Stimulated activated memory B cell treated with anti-CD40 and anti-IgM and Interleukin-4, amounts not matched to agents 10 μg/mL and 1 μg/mL and 100 μg/mL, for 72 hours (primary cell): ENCODE results near the gene ATN1.
"Not testable (repeated sequence)": the region's sequence is repeated elsewhere in the genome, so short reads cannot be mapped to it uniquely, and the experiment has no call there.

Experiments used
- ATAC-seq: fragments of 150-1000 bp; cut with Tn5 transposase; 2 replicates; pipeline ENCODE4 v1.10.0; 2021
- H3K27ac Mint-ChIP-seq: one replicate; pipeline ENCODE4 v1.8.0; 2022; ENCODE audit warnings: mild to moderate bottlenecking, mixed read lengths
- H3K27me3 Mint-ChIP-seq: one replicate; pipeline ENCODE4 v1.8.0; 2022; ENCODE audit warnings: mixed read lengths
- H3K36me3 Mint-ChIP-seq: one replicate; pipeline ENCODE4 v1.8.0; 2022; ENCODE audit warnings: mixed read lengths
- H3K4me1 Mint-ChIP-seq: one replicate; pipeline ENCODE4 v1.8.0; 2022; ENCODE audit warnings: mixed read lengths
- H3K4me3 Mint-ChIP-seq: one replicate; pipeline ENCODE4 v1.8.0; 2022; ENCODE audit warnings: mild to moderate bottlenecking, moderate library complexity, mixed read lengths
- H3K9me3 Mint-ChIP-seq: one replicate; pipeline ENCODE4 v1.8.0; 2022; ENCODE audit warnings: mixed read lengths

Gene ATN1, protein sequence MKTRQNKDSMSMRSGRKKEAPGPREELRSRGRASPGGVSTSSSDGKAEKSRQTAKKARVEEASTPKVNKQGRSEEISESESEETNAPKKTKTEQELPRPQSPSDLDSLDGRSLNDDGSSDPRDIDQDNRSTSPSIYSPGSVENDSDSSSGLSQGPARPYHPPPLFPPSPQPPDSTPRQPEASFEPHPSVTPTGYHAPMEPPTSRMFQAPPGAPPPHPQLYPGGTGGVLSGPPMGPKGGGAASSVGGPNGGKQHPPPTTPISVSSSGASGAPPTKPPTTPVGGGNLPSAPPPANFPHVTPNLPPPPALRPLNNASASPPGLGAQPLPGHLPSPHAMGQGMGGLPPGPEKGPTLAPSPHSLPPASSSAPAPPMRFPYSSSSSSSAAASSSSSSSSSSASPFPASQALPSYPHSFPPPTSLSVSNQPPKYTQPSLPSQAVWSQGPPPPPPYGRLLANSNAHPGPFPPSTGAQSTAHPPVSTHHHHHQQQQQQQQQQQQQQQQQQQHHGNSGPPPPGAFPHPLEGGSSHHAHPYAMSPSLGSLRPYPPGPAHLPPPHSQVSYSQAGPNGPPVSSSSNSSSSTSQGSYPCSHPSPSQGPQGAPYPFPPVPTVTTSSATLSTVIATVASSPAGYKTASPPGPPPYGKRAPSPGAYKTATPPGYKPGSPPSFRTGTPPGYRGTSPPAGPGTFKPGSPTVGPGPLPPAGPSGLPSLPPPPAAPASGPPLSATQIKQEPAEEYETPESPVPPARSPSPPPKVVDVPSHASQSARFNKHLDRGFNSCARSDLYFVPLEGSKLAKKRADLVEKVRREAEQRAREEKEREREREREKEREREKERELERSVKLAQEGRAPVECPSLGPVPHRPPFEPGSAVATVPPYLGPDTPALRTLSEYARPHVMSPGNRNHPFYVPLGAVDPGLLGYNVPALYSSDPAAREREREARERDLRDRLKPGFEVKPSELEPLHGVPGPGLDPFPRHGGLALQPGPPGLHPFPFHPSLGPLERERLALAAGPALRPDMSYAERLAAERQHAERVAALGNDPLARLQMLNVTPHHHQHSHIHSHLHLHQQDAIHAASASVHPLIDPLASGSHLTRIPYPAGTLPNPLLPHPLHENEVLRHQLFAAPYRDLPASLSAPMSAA (N-terminal part only)

DNA sequence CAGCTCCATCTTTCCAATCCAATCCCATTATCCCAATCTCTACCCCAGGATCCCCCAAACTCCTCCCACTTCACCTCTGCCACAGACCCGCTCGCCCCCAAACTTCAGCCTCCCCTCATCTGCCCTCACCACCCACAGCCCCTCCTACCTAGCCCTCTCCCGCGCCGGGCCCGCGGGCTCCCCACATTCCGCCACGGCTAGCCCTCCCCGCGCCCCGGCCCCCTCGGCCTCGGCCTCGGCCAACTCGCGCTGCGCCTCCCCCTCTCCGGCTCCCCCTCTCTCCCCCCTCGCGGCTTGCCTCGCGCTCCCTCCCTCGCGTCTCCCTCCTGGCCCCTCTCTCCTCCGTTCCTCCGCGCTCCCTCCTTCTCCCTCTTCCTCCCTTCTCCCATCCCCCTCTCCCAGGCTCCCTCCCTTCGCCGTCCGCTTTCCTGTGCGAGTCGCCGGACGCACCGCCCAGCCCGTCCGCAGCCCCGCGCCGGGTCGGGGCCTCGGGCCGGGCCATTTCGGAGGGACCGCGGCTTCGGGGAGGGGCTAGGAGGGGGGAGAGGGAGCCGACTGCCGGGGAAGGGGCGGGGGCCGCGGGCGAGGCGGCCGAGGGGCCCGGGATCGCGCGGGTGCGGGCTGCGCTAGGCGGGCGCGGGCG is at the start of gene ATN1:
Gene ATN1 (plus strand): TSS at position 581 of the 643 bp plus-strand sequence. CDS start 6,043 bp downstream, outside the sequence.
- Mint-ChIP-seq H3K36me3 (peaks cover 5% of the 10 kb centered on the region), H3K4me3 (peak within 1 kb of the TSS; percentile 91), H3K27me3 (no peaks in the 10 kb centered on the region), H3K27ac (peak within 1 kb of the TSS; percentile 92), H3K9me3 (no peaks in the 10 kb centered on the region), H3K4me1 (peaks cover 74% of the 10 kb centered on the region)
- ATAC-seq: peak; percentile 64

DNA sequence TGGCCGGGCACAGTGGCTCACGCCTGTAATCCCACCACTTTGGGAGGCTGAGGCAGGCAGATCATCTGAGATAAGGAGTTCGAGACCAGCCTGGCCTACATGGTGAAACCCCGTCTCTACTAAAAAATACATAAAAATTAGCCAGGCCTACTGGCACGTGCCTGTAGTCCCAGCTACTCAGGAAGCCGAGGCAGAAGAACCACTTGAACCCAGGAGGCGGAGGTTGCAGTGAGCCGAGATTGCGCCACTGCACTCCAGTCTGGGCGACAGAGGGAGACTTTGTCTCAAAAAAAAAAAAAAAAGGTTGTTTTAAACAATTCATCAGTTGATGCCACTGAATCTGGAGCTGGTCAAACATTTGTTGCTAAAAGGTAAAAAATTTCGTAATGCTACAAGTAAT is 47.9 kb upstream of the ATN1 start:
- peaks cover 18% of the 10 kb centered on the region for H3K36me3 Mint-ChIP-seq
- not testable (repeated sequence) for H3K27ac Mint-ChIP-seq, H3K9me3 Mint-ChIP-seq, H3K4me1 Mint-ChIP-seq, H3K4me3 Mint-ChIP-seq, ATAC-seq, H3K27me3 Mint-ChIP-seq

DNA sequence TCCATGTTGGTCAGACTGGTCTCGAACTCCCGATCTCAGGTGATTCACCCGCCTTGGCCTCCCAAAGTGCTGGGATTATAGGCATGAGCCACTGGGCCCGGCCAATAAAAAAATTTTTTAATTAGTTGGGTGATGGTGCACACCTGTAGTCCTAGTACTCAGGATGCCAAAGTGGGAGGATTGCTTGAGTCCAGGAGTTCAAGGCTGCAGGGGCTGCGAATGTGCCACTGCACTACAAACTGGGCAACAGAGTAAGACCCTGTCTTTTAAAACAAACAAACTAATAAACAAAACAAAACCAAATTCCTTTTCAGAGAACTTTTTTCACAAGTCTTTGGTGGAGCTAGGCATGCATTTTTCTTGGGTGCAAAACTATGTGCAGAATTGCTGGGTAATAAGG is 44.5 kb upstream of the ATN1 start:
- Mint-ChIP-seq H3K27me3 (no peaks in the 10 kb centered on the region), H3K36me3 (no peaks in the 10 kb centered on the region)

DNA sequence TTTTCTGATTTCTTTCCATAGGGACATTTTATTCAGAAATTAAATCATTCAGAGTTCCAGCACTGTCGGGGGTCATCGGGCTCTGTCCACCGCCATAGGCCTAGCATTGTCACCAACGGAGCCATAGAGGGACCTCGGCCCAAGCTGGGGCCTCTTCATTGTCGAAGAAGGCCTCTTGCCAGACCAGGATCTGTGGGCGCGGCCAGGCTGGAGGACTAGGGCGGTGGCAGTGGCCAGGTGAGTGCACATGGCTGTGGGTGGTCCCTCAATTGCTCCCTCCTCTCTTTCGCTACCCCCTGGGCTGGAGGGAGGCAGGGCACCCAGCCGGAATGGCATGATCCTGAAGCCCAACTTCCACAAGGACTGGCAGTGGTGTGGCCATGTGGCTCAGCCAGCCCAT is 44.1 kb upstream of the ATN1 start:
- no peak overlapping the region for H3K27ac Mint-ChIP-seq
- no peaks in the 10 kb centered on the region for H3K9me3 Mint-ChIP-seq
- no peaks in the 10 kb centered on the region for H3K36me3 Mint-ChIP-seq
- H3K27me3 Mint-ChIP-seq: no peaks in the 10 kb centered on the region
- no peak for ATAC-seq
- no peak overlapping the region for H3K4me3 Mint-ChIP-seq
- no peaks in the 10 kb centered on the region for H3K4me1 Mint-ChIP-seq

More for the DNA sequence above, 44.5 kb upstream of the ATN1 start:
- Mint-ChIP-seq H3K9me3 (no peaks in the 10 kb centered on the region), H3K4me3 (no peak overlapping the region), H3K4me1 (no peaks in the 10 kb centered on the region), H3K27ac (no peak overlapping the region)
- ATAC-seq: no peak

DNA sequence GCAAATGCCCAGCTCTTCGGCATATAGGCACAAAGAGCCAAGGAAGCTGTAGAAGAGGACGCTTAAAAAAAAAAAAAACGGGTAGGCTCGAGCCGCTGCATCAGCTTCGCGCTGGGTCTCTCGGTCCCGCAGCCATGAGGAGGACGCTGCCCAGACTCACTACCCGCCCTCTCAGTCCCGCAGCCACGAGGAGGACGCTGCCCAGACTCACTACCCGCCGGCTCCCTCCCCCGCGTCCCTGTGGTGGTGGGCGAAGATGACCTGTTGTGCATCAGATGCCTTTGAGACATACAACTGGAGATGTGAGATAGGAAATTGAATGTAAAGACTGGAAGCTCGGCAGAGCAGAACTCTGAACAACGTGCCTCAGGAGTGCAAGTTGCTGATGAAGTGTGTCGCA is 43.2 kb upstream of the ATN1 start:
- H3K4me3 Mint-ChIP-seq: no peak overlapping the region

DNA sequence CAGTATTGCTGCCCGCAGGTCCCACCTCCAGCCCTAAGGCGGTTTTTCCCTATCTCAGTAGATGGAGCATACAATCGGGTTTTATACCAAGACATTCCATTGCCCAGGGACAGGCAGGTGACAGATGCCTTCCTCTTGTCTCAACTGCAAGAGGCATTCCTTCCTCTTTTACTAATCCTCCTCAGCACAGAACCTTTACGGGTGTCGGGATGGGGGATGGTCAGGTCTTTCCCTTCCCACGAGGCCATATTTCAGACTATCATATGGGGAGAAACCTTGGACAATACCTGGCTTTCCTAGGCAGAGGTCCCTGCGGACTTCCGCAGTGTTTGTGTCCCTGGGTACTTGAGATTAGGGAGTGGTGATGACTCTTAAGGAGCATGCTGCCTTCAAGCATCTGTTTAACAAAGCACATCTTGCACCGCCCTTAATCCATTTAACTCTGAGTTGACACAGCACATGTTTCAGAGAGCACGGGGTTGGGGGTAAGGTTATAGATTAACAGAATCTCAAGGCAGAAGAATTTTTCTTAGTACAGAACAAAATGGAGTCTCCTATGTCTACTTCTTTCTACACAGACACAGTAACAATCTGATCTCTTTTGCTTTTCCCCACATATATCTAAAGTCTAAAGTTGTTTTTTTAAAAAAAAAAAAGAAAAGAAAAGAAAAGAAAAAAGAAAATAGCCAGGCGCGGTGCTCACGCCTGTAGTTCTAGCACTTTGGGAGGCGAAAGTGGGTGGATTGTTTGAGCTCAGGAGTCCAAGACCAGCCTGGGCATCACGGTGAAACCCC is 41.4 kb upstream of the ATN1 start:
- not testable (repeated sequence) for H3K27ac Mint-ChIP-seq, H3K27me3 Mint-ChIP-seq
- H3K4me1 Mint-ChIP-seq: peaks cover 11% of the 10 kb centered on the region

More for the DNA sequence above, 43.2 kb upstream of the ATN1 start:
- no peaks in the 10 kb centered on the region for H3K4me1 Mint-ChIP-seq
- ATAC-seq: no peak
- no peak overlapping the region for H3K27ac Mint-ChIP-seq
- H3K36me3 Mint-ChIP-seq: no peaks in the 10 kb centered on the region
- no peaks in the 10 kb centered on the region for H3K9me3 Mint-ChIP-seq
- no peaks in the 10 kb centered on the region for H3K27me3 Mint-ChIP-seq

DNA sequence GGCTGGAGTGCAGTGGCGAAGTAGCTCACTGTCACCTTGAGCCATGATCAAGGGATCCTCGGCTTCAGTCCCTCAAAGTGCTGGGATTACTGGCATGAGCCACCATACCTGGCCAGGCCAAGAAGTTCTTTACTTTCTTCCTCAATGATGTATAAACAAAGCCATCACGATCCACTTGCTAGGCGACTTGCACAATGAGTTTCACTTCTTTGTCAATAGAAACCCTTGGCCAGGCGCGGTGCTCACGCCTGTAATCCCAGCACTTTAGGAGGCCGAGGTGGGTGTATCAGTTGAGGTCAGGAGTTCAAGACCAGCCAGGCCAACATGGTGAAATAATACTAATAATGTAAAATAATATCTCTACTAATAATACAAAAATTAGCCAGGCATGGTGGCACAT is 40.3 kb upstream of the ATN1 start:
- H3K4me3 Mint-ChIP-seq: no peak overlapping the region
- peaks cover 16% of the 10 kb centered on the region for H3K4me1 Mint-ChIP-seq
- no peaks in the 10 kb centered on the region for H3K36me3 Mint-ChIP-seq
- no peak overlapping the region for H3K27ac Mint-ChIP-seq
- no peaks in the 10 kb centered on the region for H3K9me3 Mint-ChIP-seq
- ATAC-seq: no peak
- H3K27me3 Mint-ChIP-seq: no peaks in the 10 kb centered on the region

More for the DNA sequence above, 41.4 kb upstream of the ATN1 start:
- H3K4me3 Mint-ChIP-seq, H3K9me3 Mint-ChIP-seq, ATAC-seq, H3K36me3 Mint-ChIP-seq: not testable (repeated sequence)

DNA sequence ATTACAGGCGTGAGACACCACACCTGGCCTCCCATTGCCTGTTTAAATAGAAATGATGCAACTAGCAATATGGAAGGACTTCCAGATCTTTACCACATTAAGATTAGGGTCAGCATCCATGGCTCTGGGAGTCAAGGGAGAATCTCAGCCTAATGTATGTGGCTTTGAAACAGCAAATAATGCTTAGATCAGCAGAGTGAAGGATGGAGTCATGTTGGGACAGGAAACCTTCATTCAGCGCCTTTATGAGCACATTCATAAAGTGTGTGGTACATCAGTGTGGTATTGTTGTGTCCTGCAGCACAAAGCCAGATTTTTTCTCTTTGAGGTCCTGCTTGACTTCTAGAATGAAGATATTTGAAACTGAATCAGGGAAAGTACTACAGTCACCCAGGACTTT is 39.4 kb upstream of the ATN1 start:
- Mint-ChIP-seq H3K27me3 (no peaks in the 10 kb centered on the region), H3K27ac (no peak overlapping the region), H3K4me1 (peaks cover 16% of the 10 kb centered on the region), H3K36me3 (no peaks in the 10 kb centered on the region), H3K9me3 (no peaks in the 10 kb centered on the region), H3K4me3 (no peak overlapping the region)
- ATAC-seq: no peak

DNA sequence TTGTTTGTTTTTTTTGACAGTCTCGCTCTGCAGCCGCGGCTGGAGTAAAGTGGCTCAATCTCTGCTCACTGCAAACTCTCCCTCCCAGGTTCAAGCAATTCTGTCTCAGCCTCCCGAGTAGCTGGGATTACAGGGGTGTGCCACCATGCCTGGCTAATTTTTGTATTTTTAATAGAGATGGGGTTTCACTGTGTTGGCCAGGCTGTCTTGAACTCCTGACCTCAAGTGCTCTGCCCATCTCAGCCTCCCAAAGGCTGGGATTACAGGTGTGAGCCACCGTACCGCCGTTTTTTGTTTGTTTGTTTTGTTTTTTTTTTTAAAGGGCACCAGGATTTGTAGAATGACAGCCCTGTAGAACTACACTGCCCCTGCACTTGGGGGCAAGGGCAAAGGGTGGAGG is 39.0 kb upstream of the ATN1 start:
- H3K4me3 Mint-ChIP-seq, ATAC-seq, H3K27me3 Mint-ChIP-seq, H3K36me3 Mint-ChIP-seq, H3K9me3 Mint-ChIP-seq, H3K27ac Mint-ChIP-seq: not testable (repeated sequence)
- peaks cover 16% of the 10 kb centered on the region for H3K4me1 Mint-ChIP-seq

DNA sequence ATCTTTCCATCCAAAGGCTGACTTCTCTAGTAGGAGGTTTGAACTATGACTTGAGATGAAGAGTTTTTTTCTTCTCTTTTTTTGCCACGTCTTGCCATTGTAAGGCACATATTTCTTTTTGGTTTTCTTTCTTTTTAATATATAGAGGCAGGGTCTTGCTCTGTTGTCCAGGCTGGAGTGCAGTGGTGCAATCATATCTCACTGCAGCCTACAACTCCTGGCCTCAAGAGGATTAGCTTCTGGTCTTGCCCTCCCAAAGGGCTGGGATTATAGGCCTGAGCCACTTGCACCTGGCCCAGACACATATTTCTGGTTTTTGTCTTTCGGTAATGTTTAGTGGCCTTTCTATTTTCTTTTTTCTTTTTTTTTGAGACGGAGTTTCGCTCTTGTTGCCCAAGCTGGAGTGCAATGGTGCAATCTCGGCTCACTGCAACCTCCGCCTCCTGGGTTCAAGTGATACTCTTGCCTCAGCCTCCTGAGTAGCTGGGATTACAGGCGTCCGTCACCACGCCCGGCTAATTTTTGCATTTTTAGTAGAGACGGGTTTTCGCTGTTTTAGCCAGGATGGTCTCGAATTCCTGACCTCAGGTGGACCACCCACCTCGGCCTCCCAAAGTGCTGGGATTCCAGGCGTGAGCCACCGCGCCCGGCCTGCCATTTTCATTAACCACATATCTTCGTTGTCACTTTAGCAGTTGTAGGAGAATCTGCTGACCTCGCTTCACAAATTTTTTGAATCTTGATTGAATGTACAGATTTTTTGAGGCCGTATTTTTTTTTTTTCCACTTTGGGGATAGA is 37.8 kb upstream of the ATN1 start:
- peaks cover 16% of the 10 kb centered on the region for H3K4me1 Mint-ChIP-seq
- ATAC-seq, H3K36me3 Mint-ChIP-seq, H3K9me3 Mint-ChIP-seq, H3K27me3 Mint-ChIP-seq: not testable (repeated sequence)
- H3K27ac Mint-ChIP-seq: peak overlapping the region; percentile 93
- peak overlapping the region; percentile 84 for H3K4me3 Mint-ChIP-seq

DNA sequence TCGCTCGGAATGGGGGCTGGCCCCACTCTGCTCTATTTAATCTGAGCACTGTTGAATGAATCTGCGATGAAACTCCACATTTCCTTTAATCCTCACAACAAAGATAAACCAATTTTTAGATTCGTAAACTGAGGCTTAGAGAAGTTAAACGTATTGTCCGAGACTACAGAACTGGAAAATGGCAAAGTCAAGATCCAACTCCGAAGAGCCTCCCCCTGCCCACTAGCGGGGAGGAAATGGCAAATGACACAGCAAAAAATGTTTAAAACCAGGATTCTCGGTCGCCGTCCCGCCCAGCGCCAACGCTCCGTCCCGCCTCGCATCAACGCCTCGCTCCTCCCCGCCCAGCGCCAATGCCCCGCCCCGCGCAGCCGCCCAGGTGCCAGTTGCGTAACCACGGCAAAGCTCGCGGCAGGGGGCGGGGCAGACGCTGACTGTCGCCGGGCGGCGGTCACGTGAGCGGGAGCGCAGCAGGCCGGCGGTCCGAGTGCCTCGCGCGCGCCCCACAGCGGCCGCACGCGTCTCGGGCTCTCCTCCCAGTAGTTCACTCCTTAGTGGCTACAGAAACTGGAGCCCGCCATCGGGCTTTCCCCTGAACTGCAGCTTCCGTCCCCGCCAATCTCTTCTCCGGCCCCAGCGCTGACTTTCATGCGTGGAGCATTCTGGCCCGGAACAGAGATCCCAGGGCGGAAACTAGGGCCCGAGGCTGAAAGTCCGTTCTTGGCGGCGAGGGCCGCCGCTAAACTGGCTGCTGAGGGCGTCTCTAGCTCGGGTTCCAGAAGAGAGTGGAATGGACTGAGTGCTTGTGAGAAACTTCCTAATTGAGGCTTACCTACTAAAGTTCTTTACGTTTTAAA is 36.7 kb upstream of the ATN1 start:
- H3K27ac Mint-ChIP-seq: peak overlapping the region; percentile 93
- H3K36me3 Mint-ChIP-seq: no peaks in the 10 kb centered on the region
- no peaks in the 10 kb centered on the region for H3K27me3 Mint-ChIP-seq
- H3K9me3 Mint-ChIP-seq: no peaks in the 10 kb centered on the region
- peak overlapping the region; percentile 84 for H3K4me3 Mint-ChIP-seq
- H3K4me1 Mint-ChIP-seq: peaks cover 16% of the 10 kb centered on the region
- ATAC-seq: peak; percentile 98

DNA sequence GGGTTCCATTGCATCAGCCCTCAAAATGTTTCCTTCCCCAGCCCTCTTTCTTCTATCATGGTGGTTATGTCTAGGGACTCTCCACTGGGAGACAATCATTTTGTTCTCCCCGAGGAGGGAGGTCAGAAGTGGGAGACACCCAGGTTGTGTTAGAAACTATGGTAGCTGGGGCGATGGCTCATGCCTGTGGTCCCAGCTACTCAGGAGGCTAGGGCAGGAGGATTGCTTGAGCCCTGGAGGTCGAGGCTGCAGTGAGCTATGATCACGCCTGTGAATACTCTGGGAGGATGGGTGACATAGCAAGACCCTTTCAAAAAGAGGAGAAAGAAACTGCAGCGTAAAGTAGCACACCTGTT is 36.1 kb upstream of the ATN1 start:
- H3K27ac Mint-ChIP-seq: peak overlapping the region; percentile 93
- no peak for ATAC-seq

DNA sequence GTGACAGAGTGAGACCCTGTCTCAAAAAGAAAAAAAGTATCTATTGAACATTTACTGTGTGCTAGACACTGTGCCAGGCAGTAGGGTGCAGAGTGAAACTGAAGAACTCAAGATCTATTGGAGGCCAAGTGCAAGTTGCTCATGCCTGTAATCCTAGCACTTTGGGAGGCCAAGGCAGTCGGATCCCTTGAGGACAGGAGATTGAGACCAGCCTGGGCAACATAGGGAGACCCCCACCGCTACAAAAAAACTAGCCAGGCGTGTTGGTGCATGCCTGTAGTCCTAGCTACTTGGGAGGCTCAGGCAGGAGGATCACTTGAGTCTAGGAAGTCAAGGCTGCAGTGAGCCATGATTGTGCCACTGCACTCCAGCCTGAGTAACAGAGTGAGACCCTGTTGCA is 35.1 kb upstream of the ATN1 start:
- not testable (repeated sequence) for ATAC-seq, H3K9me3 Mint-ChIP-seq, H3K36me3 Mint-ChIP-seq, H3K27me3 Mint-ChIP-seq, H3K4me3 Mint-ChIP-seq, H3K27ac Mint-ChIP-seq
- H3K4me1 Mint-ChIP-seq: peaks cover 16% of the 10 kb centered on the region

More for the DNA sequence above, 36.1 kb upstream of the ATN1 start:
- no peaks in the 10 kb centered on the region for H3K9me3 Mint-ChIP-seq
- no peaks in the 10 kb centered on the region for H3K36me3 Mint-ChIP-seq
- H3K27me3 Mint-ChIP-seq: no peaks in the 10 kb centered on the region
- peak overlapping the region; percentile 84 for H3K4me3 Mint-ChIP-seq
- H3K4me1 Mint-ChIP-seq: peaks cover 16% of the 10 kb centered on the region
